ENCODE results near the gene ERAP2.
"Not testable (repeated sequence)": the region's sequence is repeated elsewhere in the genome, so short reads cannot be mapped to it uniquely, and the experiment has no call there.

ERAP2 gene

DNA sequence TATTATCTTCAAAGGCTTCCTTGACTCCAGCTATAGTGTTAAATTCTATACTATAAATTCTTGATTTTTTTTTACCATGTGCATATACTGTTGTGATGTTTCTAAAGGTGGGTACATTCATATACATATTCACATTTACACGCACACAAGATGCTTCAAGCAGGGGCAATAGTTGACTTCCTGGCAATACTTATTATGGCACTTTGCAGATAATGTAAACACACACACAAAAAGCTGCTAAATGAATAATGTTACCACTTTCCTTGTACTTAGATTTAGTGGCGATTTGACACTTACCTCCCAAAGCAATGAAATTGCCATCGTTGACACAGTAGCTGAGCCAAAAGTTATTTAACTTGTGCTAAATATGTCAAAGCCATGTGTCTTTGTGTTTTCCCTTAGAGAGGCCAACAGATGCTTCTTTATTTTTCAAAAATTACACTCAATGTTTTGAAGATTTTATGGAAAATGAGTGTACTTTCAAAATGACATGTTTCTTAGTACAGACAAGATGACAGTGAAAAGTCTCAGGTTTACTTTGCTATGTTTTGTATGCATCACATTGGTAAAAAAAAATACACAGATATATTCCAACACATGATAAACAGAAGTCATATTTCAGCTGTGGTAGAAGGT, 12.2 kb upstream of the ERAP2 start:
- DNase-seq (ENCODE audit: low read depth) = no peak

DNA sequence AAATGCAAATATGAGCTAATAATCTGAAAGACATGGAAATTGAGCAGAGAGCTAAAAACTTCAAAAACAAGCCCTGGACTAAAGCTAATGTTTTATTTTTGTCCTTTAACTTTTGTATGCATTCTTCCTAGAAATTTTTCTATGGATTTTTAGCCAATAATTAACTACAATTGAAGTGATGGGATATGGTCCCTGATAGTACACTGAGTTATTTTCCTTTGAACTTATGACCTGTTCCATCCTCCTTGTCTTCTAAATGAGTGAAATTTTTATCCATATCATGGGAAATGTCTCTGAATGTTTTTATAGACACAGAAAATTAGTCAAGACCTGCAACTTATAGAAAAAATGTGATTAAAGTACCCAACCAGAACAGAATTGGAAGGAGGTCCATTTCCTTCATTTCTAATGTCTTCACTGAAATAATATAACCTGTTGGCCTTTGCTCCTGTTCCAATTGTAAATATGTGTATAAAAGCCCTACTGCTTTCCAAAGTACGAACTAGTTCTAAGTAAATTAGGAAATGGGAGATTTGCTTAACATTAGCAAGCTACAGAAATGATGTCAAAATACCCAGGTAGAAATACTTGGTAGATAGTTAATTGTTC, 11.3 kb upstream of the ERAP2 start:
- no peak for DNase-seq (ENCODE audit: low read depth)

DNA sequence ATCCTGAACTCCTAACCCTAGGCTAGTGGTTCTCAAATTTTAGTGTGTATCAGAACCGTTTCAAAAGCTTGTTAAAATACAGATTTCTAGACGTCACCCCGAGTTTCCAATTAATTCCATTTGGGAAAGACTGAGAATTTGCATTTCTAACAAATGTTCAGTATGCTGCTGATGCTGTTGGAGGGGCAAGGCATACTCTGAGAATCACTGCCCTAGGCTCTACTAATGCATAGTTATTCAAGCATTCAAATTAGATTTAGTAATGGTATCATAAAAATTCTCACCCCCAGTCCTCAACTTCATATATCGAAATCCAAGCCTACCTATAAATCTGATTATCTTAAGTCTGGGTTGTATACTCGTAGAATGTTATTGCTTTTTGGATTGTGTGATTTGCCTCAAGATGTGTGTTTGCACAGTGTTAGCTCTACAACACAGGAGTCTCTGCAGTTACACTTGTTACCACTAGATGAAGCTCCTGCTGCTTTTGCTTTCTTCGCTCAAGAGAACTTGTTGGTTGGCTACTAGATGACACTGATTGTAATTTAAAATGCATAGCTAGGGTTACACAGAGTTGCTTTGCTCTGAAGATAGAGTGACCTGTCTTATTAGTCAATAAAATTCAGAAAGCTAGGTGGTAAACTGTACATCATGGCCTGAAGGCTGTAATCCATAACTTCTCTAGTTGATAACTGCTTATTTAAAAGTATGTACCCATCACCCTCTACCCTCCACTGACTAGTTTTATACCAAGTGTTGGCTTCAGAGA, 7.5 kb upstream of the ERAP2 start:
- no peak for DNase-seq (ENCODE audit: low read depth)

DNA sequence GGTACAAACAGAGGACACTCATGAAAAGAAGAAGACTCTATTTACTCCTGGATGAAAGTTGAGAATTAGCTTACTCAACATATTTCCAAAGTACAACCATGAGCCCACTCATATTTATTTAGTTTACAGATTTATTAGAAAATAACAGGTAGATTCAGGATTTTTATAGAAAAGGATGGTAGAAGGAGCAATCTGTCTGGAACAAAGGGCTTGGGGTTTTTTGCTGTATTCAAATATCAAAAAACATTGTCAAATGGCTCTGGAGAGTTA, 7.0 kb upstream of the ERAP2 start:
- DNase-seq (ENCODE audit: low read depth) = no peak

DNA sequence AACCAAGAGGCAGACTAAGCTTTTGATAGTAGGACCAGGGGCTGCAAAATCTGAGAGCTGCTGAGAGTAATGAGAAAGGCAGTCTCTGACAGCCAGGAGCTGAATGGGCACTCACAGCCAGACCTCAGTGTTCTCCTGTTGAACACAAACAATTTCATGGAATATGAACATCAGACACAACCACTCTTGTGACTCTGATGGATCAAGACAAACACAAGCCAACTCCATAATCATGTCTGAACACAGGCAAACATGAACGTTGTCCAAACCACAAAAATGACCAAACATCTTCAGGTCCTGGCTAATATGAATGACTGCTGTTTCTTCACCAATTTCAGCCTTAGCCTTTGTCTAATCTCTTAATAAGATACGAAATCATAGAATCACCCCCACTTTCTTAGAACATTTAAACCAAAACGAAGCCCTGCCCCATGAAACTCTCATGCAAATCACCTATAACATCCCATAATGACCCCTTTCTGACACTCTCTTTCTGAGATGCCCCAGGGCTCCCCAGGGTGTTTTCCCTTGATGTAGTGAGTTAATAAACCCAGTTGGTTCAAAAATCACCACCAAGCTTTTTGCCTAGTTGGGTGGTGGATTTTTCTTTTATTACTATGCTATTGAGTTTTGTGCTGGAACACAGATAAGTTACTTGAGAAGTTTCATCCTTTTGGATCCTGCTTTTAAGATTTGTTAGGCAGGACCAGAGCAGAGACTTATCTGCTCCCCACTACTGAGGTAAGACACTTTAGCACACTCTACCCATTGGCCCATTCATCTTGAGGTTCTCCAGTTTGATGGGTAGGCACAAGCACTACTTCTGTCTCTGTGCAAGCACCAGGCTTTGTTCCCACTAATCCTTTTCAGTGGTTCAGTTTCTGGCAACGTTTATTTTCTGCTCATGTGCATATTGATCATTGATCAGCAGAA, 5.9 kb upstream of the ERAP2 start:
- no peak for DNase-seq (ENCODE audit: low read depth)

DNA sequence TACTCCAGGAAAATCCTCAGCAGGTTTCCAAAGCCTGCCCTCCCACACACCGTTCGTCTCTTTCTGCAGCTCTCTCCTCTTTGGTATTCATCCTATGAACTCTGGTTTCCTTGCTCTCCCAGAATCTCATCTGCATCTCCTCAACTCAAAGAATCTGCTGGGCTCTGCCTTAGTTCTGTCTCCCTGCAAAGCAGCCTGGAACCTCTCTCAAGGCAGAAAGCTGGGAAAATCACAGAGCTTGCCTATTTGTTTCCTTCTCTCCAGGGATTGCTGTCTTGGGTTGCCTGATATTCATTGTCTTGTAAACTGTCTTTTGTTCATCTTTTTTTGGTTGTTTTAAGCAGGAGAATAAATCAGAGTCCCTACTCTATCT, 5.3 kb upstream of the ERAP2 start:
- no peak for DNase-seq (ENCODE audit: low read depth)

DNA sequence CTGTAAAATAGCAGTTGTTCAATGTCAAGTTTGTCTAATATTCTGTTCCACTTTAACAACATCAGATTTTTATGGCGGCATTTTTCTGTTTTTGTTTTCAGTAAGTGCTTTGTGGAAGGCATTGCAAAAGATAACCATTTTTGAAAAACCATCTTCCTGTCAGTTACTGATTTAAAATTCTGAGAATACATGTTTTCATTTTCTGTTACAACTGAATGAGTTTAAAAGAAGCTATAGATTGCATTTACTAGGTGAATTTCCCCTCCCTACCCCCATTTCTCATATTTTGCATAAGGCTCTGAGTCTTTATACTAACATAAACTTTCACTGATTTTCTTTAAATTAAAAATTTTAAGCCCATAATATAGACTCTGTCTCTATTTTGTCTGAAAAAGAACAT, 4.6 kb upstream of the ERAP2 start:
- no peak for DNase-seq (ENCODE audit: low read depth)

DNA sequence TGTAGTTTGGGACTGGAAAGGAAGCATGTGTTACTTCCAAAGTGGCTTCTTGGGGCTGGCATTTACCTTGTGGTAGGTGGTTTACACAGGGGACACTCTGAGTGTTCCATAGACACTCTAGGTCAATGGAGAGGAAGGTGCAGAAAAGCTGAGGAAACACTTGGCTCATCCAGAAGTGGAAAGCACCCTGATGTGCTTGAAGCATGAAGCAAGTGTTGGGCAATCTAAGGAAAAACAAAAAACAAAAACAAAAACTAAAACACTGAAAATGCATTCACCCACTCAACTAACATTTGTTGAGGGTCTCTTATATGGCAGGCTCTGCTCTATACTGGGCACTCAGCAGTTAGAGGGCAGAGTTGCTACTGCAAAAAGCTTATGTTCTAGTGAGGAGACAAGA, 2.9 kb upstream of the ERAP2 start:
- no peak for DNase-seq (ENCODE audit: low read depth)

DNA sequence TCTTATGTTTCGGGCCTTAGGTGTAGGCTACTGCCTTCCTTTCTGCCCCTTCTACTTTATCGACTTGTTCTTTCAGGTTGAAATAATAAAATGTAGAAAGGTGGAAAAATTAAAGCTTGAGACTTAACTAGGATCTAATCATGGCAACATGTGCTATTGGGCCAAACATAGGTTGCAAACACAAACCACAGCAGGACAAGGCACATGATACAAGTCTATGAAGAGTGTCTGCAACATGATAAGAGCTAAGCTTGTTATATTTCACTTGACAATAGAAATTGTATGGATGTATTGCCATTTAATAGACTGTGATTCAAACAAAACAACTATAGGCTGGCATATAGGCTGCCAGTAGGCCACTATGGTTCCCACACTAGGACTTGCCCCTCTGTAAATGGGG, 1.7 kb upstream of the ERAP2 start:
- no peak for DNase-seq (ENCODE audit: low read depth)

DNA sequence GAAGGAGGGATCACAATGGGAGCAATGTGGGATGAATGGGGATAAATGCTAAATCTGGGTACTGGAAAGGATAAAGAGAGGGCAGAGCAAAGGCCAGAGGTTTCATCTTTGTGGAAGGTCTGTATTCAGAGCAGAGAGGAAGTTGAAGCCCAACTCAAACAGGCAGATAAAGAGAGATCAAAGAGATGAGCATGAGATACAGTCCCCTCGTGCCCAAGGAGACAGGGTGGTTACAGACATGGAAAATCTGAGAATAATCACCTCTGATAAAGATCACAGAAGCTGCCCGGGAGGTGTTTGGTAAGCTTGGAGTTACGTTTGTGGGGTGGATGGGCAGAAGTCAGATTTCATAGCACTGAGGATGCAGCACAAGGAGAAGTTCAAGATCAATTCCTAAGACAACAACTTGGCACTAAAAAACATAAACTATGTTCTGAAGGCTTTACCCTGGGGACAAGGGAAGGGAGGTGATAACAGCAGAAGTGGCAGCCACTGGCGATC, 459 bp upstream of the ERAP2 start:
- no peak for DNase-seq (ENCODE audit: low read depth)

DNA sequence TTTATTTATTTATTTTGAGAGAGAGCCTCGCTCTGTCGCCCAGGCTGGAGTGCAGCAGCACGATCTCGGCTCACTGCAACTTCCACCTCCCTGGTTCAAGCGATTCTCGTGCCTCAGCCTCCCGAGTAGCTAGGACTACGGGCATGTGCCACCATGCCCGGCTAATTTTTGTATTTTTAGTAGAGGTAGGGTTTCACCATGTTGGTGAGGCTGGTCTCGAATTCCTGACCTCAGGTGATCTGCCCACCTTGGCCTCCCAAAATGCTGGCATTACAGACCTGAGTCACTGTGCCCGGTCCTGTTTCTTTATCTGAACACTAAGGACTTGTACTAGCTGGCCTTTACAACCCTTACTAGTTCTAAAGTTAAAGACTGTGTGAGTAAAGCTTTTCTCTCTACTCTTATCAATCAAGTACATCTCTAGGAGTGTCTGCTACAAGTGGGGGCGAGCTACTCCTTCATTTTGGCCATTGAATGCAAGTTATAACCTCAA, 723 bp downstream of the ERAP2 start:
- not testable (repeated sequence) for DNase-seq (ENCODE audit: low read depth)

DNA sequence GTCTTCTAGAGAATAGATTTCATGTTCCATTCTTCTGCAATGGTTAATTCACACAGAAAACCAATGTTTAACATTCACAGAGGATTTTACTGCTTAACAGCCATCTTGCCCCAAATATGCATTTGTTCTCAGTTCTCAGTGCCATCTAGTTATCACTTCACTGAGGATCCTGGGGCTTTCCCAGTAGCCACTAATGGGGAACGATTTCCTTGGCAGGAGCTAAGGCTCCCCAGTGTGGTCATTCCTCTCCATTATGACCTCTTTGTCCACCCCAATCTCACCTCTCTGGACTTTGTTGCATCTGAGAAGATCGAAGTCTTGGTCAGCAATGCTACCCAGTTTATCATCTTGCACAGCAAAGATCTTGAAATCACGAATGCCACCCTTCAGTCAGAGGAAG, 3.4 kb downstream of the ERAP2 start:
- DNase-seq (ENCODE audit: low read depth) = no peak

DNA sequence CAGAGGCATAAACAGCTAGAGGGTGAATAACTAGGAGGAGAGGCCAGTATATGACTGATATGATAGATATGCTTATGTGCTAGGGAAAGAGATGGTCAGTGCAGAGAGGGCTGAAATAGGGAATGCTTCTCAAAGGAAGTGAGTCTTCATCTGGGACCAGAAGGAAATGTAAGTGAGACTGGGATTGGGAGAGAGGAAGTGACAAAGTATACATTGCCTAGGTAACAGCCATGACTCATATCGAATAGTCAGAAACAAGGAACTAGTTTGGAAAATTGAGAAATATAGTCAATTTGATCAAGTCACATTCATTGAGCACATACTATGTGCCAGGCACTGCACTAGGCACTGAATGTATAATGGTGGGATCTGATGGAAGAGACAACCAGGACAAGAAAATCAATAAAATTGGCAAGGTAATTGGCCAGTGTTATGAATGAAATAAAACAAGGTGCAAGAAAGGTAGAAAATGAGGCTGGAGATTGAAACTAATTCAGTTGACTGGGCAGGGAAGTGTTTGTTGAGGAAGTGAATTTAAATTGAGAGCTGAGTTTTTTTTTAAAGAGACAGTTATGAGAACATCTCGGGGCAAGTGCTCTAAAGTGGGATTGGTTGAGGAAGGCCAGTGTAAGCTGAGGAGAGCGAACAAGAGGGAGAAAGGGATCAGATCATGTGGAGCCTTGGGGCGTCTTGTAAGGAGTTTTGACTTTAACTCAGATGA, 4.3 kb downstream of the ERAP2 start:
- DNase-seq (ENCODE audit: low read depth) = no peak

DNA sequence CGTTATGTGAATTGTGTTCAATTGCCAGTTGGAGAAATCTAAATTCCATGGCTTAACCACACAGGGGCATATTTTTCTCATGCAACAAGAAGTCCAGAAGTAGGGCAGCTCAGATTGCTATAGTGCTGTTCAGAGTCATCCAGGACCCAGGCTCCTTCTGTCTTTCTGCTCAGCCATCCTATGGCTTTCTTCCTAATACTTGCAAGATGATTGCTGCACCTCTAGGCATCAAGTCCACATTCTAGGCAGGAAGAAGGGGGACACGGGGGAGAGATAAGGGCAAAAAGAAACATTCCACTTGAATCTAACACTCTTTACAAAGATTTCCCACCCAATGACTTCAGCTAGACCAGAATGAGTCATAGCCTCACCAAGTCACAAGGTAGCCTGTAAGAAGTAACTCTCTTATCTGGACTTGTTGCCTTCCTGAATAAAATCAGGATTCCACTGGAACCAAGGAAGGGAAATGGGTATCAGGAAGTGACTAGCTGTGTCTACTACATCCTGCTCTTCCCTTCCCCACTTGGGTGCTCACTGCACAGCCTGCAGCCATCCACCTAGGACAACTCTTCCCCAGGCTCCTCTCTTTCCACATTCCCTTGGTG, 5.3 kb downstream of the ERAP2 start:
- no peak for DNase-seq (ENCODE audit: low read depth)

DNA sequence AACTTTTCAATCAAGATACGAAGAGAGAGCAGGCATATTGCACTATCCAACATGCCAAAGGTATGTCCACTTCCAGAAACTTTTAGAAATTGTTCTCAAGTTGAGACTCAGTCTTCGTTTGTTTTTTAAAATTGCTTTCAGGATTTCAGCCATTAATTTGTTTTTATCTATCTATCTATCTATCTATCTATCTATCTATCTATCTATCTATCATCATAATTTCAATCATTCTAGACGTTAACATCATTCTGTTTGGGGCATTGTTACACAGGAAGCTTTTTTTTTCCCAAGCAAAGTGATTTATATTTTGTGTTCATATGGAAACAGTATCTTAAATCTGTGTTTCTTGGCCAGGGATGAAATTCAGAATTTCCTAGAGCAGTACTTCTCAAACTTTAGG, 7.6 kb downstream of the ERAP2 start:
- DNase-seq (ENCODE audit: low read depth) = no peak

DNA sequence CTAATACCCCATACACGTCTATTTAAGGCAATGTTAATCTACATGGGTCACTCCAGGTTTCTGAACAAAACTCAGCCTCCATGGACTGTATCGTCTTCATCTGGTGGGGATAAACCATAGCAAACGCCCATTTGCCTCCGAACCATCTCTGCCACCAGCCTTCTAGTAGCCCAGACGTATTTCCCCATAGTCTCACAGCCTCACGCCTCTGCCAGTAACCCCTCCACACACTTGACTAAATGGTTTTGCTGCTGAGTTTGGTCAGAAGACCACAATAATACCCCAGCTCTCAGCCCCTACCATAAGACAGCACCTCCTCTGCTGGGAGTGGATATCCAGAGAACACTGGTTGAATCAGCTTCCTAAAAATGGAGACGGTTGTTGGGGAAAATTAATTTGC, 8.7 kb downstream of the ERAP2 start:
- DNase-seq (ENCODE audit: low read depth) = no peak

DNA sequence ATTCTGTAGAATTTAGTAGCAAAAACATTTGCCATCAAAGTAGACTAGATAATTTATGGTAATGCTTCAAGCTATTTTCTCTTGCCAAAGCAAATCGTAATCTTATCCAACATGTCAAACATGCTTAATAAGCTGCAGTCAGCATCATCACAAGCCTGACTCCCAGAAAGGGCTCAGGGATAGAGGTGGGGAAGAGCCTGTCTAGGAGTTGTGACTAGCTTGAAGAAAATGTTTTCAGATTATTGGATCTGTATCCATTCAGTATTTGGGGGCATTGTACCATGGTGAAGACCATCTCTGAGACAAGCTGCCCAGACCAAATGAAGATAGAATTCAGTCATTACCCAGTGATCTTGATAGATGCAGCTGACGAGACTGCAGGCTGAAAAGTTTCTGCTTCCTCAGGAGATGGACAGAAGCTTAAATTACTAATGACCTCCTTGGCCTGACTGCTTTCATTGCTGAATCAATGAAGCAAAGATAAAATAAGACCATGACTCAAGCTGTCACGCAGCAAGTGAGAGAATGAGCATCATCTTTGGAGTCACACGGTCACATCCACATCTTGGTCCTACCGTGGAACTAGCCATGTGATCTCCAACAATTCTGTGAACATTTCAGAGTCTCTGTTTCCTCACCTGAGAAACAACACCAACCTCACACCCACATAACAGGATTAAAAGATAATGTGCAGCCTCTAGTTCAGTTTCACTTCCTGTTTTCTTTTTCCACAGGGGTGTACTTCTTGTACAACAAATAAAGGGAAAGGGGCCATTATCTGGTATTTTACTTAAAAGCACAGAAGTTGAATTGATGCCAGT, 9.4 kb downstream of the ERAP2 start:
- DNase-seq (ENCODE audit: low read depth) = no peak

DNA sequence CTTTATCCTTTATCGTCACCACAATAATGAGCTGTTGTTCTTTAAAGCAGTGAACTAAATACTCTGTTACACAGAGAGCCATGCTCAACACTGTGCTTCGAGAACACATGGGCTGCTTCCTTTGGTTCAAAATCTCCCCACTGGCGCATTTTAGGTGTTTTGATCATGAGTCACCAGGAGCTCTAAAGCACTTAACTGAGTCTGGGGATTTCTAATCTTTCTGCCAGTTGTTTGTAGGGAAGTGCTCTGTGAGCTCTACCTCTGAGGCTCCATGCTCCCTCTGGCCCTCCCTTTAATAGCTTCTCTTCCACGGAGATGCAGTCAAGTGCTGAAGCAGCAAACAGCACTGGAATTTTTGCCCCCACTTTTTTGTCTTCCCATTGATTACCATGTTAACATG, 17.0 kb downstream of the ERAP2 start:
- no peak for DNase-seq (ENCODE audit: low read depth)

DNA sequence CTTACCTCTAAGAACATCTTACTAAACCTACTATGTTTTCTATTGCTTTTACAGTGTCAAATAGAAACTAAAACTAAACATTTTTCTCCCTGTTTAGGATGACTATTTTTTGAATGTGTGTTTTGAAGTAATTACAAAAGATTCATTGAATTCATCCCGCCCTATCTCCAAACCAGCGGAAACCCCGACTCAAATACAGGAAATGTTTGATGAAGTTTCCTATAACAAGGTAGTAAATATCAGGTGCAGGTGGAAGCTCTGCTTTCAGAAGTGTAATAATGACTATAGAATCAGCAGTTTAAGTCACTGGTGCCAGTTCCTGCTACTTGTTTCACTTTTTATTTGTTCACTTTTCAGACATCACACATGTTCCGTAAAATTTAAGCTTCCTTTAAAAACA, 20.0 kb downstream of the ERAP2 start:
- DNase-seq (ENCODE audit: low read depth) = no peak

DNA sequence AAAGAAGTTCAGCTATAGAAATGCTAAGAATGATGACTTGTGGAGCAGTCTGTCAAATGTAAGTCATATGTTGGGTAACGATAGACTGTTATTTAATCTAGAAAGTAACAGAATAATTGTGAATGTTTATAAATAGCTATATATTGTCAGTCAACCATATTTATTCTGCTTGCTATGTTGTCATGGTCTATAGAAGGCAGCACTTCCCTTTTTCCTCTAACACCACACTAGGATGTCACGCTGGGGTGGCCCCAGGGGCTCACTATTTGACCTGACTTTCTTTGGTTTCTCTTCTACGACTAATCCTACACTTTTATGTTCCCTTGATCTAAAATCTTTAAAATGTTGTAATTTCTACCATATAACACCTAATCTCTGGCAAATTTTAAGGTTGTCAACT, 20.5 kb downstream of the ERAP2 start:
- DNase-seq (ENCODE audit: low read depth) = no peak

DNA sequence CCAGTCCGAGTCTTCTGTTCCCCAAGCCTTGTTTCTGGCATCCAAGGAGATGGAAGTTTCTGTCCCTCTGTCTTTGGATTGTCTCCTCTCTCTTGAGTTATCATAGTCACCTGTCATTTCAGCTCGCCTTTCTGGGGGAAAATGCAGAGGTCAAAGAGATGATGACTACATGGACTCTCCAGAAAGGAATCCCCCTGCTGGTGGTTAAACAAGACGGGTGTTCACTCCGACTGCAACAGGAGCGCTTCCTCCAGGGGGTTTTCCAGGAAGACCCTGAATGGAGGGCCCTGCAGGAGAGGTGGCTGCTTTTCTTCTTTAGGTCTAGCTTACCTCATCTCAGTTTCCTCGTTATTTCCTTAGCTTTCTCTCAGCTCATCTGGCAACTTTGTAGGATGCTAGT, 25.1 kb downstream of the ERAP2 start:
- DNase-seq (ENCODE audit: low read depth) = no peak

All from stimulated activated CD8-positive, alpha-beta memory T cell treated with anti-CD3 and anti-CD28 coated beads, Interleukin-15, amount 100 ng/mL, for 1 hour (primary cell).